ENCODE measurements around the gene MUC4. TPM values are rescaled to one million over a fixed set of nuclear protein-coding genes. Genes with fewer than 3 reads are reported as not detected.
"Not testable (repeated sequence)": the region's sequence is repeated elsewhere in the genome, so short reads cannot be mapped to it uniquely, and the experiment has no call there.

The MUC4 gene
- total and polyA plus RNA-seq, 4 donors: not detected

- DNase-seq (ENCODE audit: low spot score): no peak
- 80% methylated on average over 14 of the region's 14 CpGs for WGBS
- TF ChIP-seq EGR1 (IDR thresholded peaks at IDR 0.05; ENCODE audit: low read depth in 2 of 2) (no peak), CTCF (IDR thresholded peaks at IDR 0.05; ENCODE audit: low read depth, low read length, missing input control) (no peak), NR2F2 (IDR thresholded peaks at IDR 0.05) (no peak), MAX (IDR thresholded peaks at IDR 0.05) (no peak), FOXA2 (IDR thresholded peaks at IDR 0.05) (no peak), HNF4A (conservative IDR thresholded peaks at IDR 0.05) (no peak)
- TF ChIP-seq, protein P1, sequence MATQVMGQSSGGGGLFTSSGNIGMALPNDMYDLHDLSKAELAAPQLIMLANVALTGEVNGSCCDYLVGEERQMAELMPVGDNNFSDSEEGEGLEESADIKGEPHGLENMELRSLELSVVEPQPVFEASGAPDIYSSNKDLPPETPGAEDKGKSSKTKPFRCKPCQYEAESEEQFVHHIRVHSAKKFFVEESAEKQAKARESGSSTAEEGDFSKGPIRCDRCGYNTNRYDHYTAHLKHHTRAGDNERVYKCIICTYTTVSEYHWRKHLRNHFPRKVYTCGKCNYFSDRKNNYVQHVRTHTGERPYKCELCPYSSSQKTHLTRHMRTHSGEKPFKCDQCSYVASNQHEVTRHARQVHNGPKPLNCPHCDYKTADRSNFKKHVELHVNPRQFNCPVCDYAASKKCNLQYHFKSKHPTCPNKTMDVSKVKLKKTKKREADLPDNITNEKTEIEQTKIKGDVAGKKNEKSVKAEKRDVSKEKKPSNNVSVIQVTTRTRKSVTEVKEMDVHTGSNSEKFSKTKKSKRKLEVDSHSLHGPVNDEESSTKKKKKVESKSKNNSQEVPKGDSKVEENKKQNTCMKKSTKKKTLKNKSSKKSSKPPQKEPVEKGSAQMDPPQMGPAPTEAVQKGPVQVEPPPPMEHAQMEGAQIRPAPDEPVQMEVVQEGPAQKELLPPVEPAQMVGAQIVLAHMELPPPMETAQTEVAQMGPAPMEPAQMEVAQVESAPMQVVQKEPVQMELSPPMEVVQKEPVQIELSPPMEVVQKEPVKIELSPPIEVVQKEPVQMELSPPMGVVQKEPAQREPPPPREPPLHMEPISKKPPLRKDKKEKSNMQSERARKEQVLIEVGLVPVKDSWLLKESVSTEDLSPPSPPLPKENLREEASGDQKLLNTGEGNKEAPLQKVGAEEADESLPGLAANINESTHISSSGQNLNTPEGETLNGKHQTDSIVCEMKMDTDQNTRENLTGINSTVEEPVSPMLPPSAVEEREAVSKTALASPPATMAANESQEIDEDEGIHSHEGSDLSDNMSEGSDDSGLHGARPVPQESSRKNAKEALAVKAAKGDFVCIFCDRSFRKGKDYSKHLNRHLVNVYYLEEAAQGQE (IDR thresholded peaks at IDR 0.05): no peak
- no peaks in the 10 kb centered on the region for H3K4me1 ChIP-seq (ENCODE audit: control insufficient read depth in 4 of 4, insufficient read depth in 4 of 4, low read length in 3 of 4)
- H3K9me3 ChIP-seq (ENCODE audit: control insufficient read depth in 4 of 4, low read length in 3 of 4): no peaks in the 10 kb centered on the region
- no peaks in the 10 kb centered on the region for H3K27me3 ChIP-seq (ENCODE audit: control insufficient read depth in 4 of 4, insufficient read depth in 4 of 4, low read length in 3 of 4)
- H3K9ac ChIP-seq (ENCODE audit: low read depth in 1 of 2, low read length in 2 of 2): no peak overlapping the region
- no peak overlapping the region for H3K27ac ChIP-seq (ENCODE audit: low read depth in 1 of 2, low read length in 2 of 2)
- H3K4me3 ChIP-seq (ENCODE audit: low read depth in 1 of 3, low read length in 3 of 3): no peak overlapping the region
- no peaks in the 10 kb centered on the region for H3K36me3 ChIP-seq (ENCODE audit: control insufficient read depth in 4 of 4, insufficient read depth in 3 of 4, low read depth in 1 of 4, low read length in 3 of 4)
Observed at GRCh38 chr3:195771646-195772300, 40.0 kb downstream of the MUC4 start.

- not testable (repeated sequence) for H3K9me3 ChIP-seq (ENCODE audit: control insufficient read depth in 4 of 4, low read length in 3 of 4); H3K27ac ChIP-seq (ENCODE audit: low read depth in 1 of 2, low read length in 2 of 2); H3K4me1 ChIP-seq (ENCODE audit: control insufficient read depth in 4 of 4, insufficient read depth in 4 of 4, low read length in 3 of 4); H3K4me3 ChIP-seq (ENCODE audit: low read depth in 1 of 3, low read length in 3 of 3); H3K27me3 ChIP-seq (ENCODE audit: control insufficient read depth in 4 of 4, insufficient read depth in 4 of 4, low read length in 3 of 4); DNase-seq (ENCODE audit: low spot score); H3K36me3 ChIP-seq (ENCODE audit: control insufficient read depth in 4 of 4, insufficient read depth in 3 of 4, low read depth in 1 of 4, low read length in 3 of 4); H3K9ac ChIP-seq (ENCODE audit: low read depth in 1 of 2, low read length in 2 of 2)
- 95% methylated on average over 24 of the region's 28 CpGs for WGBS
Observed at GRCh38 chr3:195770841-195771645, 40.7 kb downstream of the MUC4 start.

- no peaks in the 10 kb centered on the region for H3K27me3 ChIP-seq (ENCODE audit: control insufficient read depth in 4 of 4, insufficient read depth in 4 of 4, low read length in 3 of 4)
- TF ChIP-seq ZBTB33 (IDR thresholded peaks at IDR 0.05) (no peak), NR2F2 (IDR thresholded peaks at IDR 0.05) (peak; percentile 18)
- TF ChIP-seq, protein P1 (IDR thresholded peaks at IDR 0.05): no peak
- no peaks in the 10 kb centered on the region for H3K4me1 ChIP-seq (ENCODE audit: control insufficient read depth in 4 of 4, insufficient read depth in 4 of 4, low read length in 3 of 4)
- H3K36me3 ChIP-seq (ENCODE audit: control insufficient read depth in 4 of 4, insufficient read depth in 3 of 4, low read depth in 1 of 4, low read length in 3 of 4): no peaks in the 10 kb centered on the region
- H3K9ac ChIP-seq (ENCODE audit: low read depth in 1 of 2, low read length in 2 of 2): no peak overlapping the region
- DNase-seq (ENCODE audit: low spot score): no peak
- no peak overlapping the region for H3K4me3 ChIP-seq (ENCODE audit: low read depth in 1 of 3, low read length in 3 of 3)
- 77% methylated on average over 16 of the region's 16 CpGs for WGBS
- H3K27ac ChIP-seq (ENCODE audit: low read depth in 1 of 2, low read length in 2 of 2): no peak overlapping the region
- no peaks in the 10 kb centered on the region for H3K9me3 ChIP-seq (ENCODE audit: control insufficient read depth in 4 of 4, low read length in 3 of 4)
Observed at GRCh38 chr3:195770081-195770840, 41.5 kb downstream of the MUC4 start.

All from liver (tissue), 9 donors.